Activated CD8-positive, alpha-beta T cell treated with anti-CD3 and anti-CD28 coated beads for 36 hours (primary cell): ENCODE results near the gene NUSAP1. TPM values are rescaled to one million over a fixed set of nuclear protein-coding genes. Genes with fewer than 3 reads are reported as not detected.
A peak's percentile ranks its signal among the peaks of the same experiment; 100 is the strongest.
"Not testable (repeated sequence)": the region's sequence is repeated elsewhere in the genome, so short reads cannot be mapped to it uniquely, and the experiment has no call there.

Experiments
- ATAC-seq: fragments of 200-7000 bp; cut with Tn5 transposase; one replicate; pipeline ENCODE4 v1.10.0; 2021; ENCODE audit warnings: mild to moderate bottlenecking, moderate library complexity
- CTCF ChIA-PET: fragments of 350-600 bp; sonication (Branson Sonifier 250); formaldehyde crosslinking; loops from one replicate; lab custom pipeline; 2021; ENCODE audit warnings: antibody characterized with exemption; lab: Charles Lee
- POLR2A ChIA-PET: fragments of 350-600 bp; sonication (Branson Sonifier 250); formaldehyde crosslinking; loops from one replicate; lab custom pipeline; 2021; ENCODE audit warnings: antibody characterized with exemption; lab: Charles Lee
- DNase-seq: peaks from one replicate; pipeline ENCODE4 v3.0.0-alpha.2; 2020
- H3K27ac Mint-ChIP-seq: one replicate; pipeline ENCODE4 v1.8.0; 2021; ENCODE audit warnings: mild to moderate bottlenecking, mixed read lengths
- H3K27me3 Mint-ChIP-seq: one replicate; pipeline ENCODE4 v1.8.0; 2021; ENCODE audit warnings: mixed read lengths
- H3K36me3 Mint-ChIP-seq: one replicate; pipeline ENCODE4 v1.8.0; 2021; ENCODE audit warnings: low read depth, mixed read lengths
- H3K4me1 Mint-ChIP-seq: one replicate; pipeline ENCODE4 v1.8.0; 2021; ENCODE audit warnings: low read depth, mixed read lengths
- H3K4me3 Mint-ChIP-seq: one replicate; pipeline ENCODE4 v1.8.0; 2021; ENCODE audit warnings: mild to moderate bottlenecking, moderate library complexity, mixed read lengths
- H3K9me3 Mint-ChIP-seq: one replicate; pipeline ENCODE4 v1.8.0; 2021; ENCODE audit warnings: mixed read lengths
- intact Hi-C: fragments of 100-400 bp; cut with micrococcal nuclease; formaldehyde crosslinking; loops from one replicate; pipeline ENCODE4 v1.10.0; 2022
- total RNA-seq, 2 experiments: library from RNA; stranded (reverse); gene quantifications; one replicate each; pipeline ENCODE4 v1.2.3, GENCODE V29; 2021
- TF ChIP-seq, protein P1 (sequence below): fragments of 200-600 bp; IDR thresholded peaks from one replicate; pipeline ENCODE4 v1.8.0; 2022; ENCODE audit warnings: antibody characterized with exemption, mild to moderate bottlenecking

Gene NUSAP1
- total RNA-seq, 2 experiments from 2014 or later, result 163 to 170 TPM

DNA sequence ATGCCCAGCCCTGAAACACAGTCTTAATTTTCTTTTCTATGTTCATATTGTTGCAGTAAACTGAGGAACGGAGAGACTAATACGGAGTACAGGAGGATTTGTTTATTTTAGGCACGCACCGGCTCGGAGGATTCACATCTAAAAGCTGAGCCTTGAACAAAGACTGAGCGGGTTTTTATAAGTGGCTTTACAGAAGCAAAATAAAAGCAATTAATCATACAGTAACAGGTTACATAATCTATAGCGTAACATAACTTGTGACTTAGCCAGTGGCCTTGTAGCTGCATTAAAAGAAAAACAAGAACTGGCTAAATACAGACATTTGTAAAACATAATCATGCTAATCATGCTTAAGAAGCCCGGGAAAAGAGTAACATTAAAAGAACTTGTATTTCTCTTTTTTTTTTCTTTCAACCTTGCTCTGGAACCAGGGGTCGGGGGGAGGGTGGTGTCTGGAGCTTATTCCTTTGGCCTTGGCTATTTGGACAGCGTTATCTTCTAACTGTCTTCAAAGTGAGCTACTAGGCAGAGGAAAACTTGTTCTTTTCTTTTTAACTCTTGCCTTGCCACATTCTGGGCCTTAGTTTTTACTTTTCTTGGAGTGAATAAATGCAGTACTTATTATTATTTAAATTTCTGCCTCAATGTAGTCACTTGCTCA is 17.5 kb downstream of the NUSAP1 start:
- H3K4me1 Mint-ChIP-seq, result no peaks in the 10 kb centered on the region
- no peak overlapping the region for H3K4me3 Mint-ChIP-seq
- ChIA-PET POLR2A (interaction anchor here (0.6 kb wide), 1 partner anchor 521 kb away, joined by 3 read pairs; the partner anchor contains the start of gene PPP1R14D), CTCF (interaction anchor here (0.8 kb wide), 1 partner anchor 118 kb away, joined by 3 read pairs; no protein-coding TSS in a partner anchor)
- TF ChIP-seq, protein P1, sequence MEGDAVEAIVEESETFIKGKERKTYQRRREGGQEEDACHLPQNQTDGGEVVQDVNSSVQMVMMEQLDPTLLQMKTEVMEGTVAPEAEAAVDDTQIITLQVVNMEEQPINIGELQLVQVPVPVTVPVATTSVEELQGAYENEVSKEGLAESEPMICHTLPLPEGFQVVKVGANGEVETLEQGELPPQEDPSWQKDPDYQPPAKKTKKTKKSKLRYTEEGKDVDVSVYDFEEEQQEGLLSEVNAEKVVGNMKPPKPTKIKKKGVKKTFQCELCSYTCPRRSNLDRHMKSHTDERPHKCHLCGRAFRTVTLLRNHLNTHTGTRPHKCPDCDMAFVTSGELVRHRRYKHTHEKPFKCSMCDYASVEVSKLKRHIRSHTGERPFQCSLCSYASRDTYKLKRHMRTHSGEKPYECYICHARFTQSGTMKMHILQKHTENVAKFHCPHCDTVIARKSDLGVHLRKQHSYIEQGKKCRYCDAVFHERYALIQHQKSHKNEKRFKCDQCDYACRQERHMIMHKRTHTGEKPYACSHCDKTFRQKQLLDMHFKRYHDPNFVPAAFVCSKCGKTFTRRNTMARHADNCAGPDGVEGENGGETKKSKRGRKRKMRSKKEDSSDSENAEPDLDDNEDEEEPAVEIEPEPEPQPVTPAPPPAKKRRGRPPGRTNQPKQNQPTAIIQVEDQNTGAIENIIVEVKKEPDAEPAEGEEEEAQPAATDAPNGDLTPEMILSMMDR, result no peak
- H3K36me3 Mint-ChIP-seq, result peaks cover 56% of the 10 kb centered on the region
- intact Hi-C loops, result no loop called here
- DNase-seq, result no peak
- no peaks in the 10 kb centered on the region for H3K9me3 Mint-ChIP-seq
- ATAC-seq, result no peak
- H3K27ac Mint-ChIP-seq, result no peak overlapping the region
- H3K27me3 Mint-ChIP-seq, result no peaks in the 10 kb centered on the region

DNA sequence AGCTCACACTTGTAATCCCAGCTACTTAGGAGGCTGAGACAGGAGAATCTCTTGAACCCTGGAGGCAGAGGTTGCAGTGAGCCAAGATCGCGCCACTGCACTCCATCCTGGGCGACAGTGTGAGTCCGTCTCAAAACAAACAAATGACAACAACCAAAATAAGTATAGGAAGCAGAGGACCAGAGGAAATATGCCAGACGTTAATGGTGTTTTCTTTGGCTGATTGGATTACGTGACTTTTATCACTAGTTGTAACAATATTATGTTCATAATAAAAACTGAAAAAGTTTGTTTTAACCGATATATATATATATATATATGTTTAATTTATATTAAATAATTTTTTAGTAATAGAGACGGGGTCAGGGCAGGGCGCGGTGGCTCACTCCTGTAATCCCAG is 21.7 kb downstream of the NUSAP1 start:
- Mint-ChIP-seq H3K36me3 (peaks cover 58% of the 10 kb centered on the region), H3K27ac (no peak overlapping the region), H3K9me3 (no peaks in the 10 kb centered on the region), H3K4me3 (no peak overlapping the region), H3K4me1 (no peaks in the 10 kb centered on the region), H3K27me3 (no peaks in the 10 kb centered on the region)
- POLR2A ChIA-PET, result interaction anchor here (0.5 to 1.9 kb wide), 4 partner anchors 12 to 471 kb away, joined by 3 to 4 read pairs (median 4); partner anchors contain the start of genes NUSAP1 and OIP5
- ATAC-seq (no peak), DNase-seq (no peak)
- intact Hi-C loops, result no loop called here
- CTCF ChIA-PET, result no interaction called here
- TF ChIP-seq, protein P1, result no peak

DNA sequence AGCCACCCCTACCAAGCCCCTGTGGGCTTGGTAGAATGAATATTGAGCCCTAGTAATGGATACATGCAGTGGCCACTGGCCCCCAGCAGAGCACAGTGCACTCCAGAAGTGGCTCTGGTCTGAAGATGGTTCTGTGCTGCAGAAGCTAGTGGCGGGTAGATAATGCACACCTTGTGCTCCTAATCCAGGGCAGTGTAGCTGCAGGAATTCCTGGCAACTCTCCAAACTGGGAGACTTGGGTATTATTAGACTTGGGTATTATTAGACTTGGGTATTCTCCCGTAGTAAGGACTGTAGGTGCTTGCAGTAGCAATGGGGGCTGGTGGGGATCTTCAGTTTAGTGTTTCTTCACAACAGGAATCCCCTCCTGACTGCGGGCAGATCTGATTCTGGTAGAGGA is 34.7 kb downstream of the NUSAP1 start:
- DNase-seq (no peak), ATAC-seq (no peak)
- H3K36me3 Mint-ChIP-seq, result peaks cover 56% of the 10 kb centered on the region
- intact Hi-C loops, result no loop called here
- ChIA-PET POLR2A (no interaction called here), CTCF (interaction anchor here (1.0 kb wide), 1 partner anchor 34 kb away, joined by 3 read pairs; no protein-coding TSS in a partner anchor)
- no peaks in the 10 kb centered on the region for H3K4me1 Mint-ChIP-seq
- no peak overlapping the region for H3K27ac Mint-ChIP-seq
- H3K9me3 Mint-ChIP-seq, result no peaks in the 10 kb centered on the region
- H3K27me3 Mint-ChIP-seq, result no peaks in the 10 kb centered on the region
- H3K4me3 Mint-ChIP-seq, result no peak overlapping the region
- TF ChIP-seq, protein P1, result no peak

DNA sequence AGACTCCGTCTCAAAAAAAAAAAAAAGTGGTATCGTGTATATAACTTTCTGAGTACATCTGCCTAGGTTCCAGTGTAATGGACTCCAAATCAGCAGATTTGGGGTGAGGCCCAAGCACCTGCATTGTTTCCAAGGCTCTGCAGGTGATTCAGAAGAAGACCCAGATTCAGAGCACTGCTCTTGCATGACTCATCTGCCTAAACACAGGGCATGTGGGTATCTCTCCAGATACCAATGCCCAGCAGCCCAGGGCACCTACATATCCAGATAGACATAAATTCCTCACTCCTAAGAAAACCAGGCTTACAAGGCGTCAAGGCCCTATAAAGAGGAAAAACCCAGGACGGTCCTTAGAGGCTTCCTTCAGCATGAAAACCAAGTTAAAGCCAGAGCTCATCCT is 45.3 kb downstream of the NUSAP1 start:
- POLR2A ChIA-PET, result interaction anchor here (0.6 kb wide), 1 partner anchor 62 kb away, joined by 3 read pairs; no protein-coding TSS in a partner anchor
- TF ChIP-seq, protein P1, result no peak
- H3K36me3 Mint-ChIP-seq, result peaks cover 40% of the 10 kb centered on the region
- no peak overlapping the region for H3K4me3 Mint-ChIP-seq
- CTCF ChIA-PET, result interaction anchor here (1.9 kb wide), 1 partner anchor 88 kb away, joined by 6 read pairs; no protein-coding TSS in a partner anchor
- DNase-seq (no peak), ATAC-seq (peak; percentile 20)
- H3K9me3 Mint-ChIP-seq, result no peaks in the 10 kb centered on the region
- intact Hi-C loops, result no loop called here
- no peaks in the 10 kb centered on the region for H3K27me3 Mint-ChIP-seq
- H3K4me1 Mint-ChIP-seq, result no peaks in the 10 kb centered on the region
- H3K27ac Mint-ChIP-seq, result no peak overlapping the region

DNA sequence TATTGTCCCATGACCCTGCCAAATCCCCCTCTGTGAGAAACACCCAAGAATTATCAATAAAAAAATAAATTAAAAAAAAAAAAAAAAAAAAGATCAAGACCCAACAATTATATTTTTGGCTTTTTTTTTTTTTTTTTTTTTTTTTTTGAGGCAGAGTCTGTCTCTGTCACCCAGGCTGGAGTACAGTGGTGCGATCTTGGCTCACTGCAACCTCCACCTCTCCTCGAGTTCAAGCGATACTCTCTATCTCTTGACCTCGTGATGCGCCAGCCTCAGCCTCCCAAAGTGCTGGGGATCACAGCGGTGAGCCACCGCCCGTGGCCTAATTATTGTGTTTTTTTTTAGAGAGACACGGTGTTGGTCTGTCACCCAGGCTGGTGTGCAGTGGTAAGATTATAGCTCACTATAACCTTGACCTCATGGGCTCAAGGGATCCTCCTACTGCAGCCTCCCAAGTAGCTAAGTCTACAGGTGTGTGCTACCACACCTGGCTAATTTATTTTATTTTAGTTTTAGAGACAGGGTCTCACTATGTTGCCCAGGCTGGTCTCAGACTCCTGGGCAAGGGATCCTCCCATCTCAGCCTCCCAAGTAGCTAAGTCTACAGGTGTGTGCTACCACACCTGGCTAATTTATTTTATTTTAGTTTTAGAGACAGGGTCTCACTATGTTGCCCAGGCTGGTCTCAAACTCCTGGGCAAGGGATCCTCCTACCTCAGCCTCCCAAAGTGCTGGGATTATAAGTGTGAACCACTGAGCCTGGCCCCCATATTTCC is 51.5 kb downstream of the NUSAP1 start:
- H3K4me1 Mint-ChIP-seq, H3K27me3 Mint-ChIP-seq, H3K9me3 Mint-ChIP-seq, intact Hi-C loops, H3K27ac Mint-ChIP-seq, H3K4me3 Mint-ChIP-seq, POLR2A ChIA-PET, CTCF ChIA-PET, ATAC-seq, DNase-seq: not testable (repeated sequence)
- H3K36me3 Mint-ChIP-seq, result peaks cover 20% of the 10 kb centered on the region
